Measurements from ENCODE around the gene FAM174B. TPM values are rescaled to one million over a fixed set of nuclear protein-coding genes. Genes with fewer than 3 reads are reported as not detected.
"Not testable (repeated sequence)": the region's sequence is repeated elsewhere in the genome, so short reads cannot be mapped to it uniquely, and the experiment has no call there.

The FAM174B gene
- total RNA-seq, 1 donor from 2014 or later, result 11.9 TPM

GRCh38 chr15:92619145-92620101 is 36.2 kb downstream of the FAM174B start:
- no peak for DNase-seq (ENCODE audit: low read depth)

DNA sequence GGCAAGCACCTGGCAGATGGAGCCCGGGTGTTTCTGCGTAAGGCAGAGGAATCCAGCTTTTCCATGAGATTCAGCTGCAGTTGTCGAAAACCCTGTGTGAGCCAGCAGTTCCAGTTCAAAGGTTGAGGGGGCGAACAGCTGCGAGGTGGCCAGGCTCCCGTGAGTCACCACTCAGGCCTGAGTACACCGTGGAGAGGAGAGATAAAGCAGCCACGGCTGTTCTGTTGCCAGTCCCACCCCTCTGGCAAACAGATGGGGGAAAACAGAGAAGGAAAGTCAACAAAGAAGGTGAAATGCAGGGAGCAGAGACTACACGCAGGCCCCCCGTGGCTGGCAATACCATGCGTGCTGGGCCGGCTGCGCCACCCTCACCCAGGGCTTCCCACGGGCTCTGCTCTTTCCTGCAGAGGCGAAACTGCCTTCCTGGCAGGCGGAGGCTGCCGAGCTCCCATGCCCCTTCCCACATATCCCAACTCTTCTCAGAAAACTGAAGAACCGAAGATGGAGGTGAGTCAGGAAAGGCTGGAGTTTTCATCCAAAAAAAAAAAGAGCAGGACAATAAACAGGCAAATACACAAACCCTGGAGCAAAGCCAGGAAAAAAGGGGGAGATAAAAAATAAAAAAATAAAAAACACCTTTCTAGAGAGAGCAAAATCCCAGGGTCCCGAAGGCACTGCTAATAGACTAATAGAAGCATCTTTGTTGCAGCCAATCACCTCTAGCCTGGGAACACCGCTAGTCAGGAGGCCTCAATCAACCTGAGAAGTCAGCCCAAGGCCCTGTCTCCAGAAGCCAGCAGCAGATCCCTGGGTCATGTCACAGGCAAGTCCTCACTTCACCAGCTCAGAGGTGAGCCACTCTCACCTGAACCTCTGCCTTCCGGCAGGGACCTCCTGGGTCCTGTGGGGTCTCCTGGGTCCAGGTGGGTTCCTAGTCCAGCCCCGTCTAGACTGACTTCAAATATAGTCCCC is 37.7 kb downstream of the FAM174B start:
- peak; percentile 66 for DNase-seq (ENCODE audit: low read depth)

GRCh38 chr15:92616621-92617548 is 38.7 kb downstream of the FAM174B start:
- no peak for DNase-seq (ENCODE audit: low read depth)

DNA sequence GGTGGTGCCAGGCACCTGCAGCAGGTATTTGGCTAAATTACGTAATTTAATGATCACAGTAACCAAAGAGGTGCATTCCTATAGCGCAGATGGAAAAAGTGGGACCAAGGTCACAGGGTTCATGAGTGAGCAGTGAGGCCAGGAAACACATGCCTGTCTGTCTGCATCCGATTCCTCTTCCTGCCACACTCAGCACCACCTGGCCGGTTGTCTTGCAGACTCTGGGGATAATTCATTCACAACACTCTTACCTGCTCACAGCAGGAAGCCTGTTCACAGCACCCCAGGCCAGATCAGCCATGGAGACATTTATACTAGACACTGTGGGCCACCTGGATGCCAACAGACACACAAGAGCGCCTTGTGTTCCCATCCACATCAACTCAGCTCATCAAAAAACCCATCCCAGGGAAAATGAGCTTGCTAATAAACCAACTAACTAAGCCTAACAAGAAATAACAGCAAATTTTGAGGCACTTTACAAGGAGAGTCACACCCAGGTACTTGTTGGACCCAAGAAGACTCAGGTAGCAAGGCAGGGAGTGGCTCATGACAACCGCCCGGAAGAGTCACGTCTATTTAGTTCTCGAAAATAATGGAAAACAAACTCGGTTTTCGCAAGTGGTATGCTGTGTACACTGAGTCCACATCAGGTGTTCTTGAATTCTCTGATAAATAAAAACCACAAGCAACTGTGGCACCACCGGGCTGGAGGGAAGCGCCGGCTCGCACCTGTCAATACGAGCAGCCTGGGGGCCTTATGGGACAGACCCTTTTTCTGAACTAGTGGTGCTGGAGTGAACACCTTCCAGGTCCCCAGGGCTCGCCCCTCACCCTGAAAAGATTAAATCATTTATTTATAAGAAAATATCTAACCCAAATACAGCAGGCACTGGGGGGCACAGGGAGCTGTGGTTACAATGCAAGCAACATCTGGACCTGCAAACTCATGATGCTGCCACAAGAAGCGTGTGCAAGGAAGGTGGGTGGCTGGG is 40.5 kb downstream of the FAM174B start:
- no peak for DNase-seq (ENCODE audit: low read depth)

- no peak for DNase-seq (ENCODE audit: low read depth)
Measured at GRCh38 chr15:92614301-92614700, 41.3 kb downstream of the FAM174B start.

DNA sequence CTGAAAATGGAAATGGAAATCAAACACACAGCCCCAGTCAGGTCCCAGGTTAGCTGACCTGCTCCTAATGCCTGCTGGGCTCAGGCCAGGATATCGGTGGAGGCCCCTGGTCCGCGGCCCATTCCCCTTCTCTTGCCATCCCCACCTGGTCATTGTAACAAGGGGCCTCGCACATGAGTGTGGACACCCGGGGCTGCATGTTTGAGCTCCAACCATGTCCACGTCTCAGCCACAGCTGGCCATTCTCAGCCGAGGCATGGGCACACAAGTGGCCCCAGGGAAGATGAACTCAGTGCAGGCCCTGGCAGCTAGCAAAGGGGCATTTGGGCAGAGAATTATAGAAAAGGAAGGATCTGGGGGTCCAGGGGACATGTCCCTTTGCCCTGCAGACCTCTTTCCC is 41.7 kb downstream of the FAM174B start:
- DNase-seq (ENCODE audit: low read depth), result no peak

DNA sequence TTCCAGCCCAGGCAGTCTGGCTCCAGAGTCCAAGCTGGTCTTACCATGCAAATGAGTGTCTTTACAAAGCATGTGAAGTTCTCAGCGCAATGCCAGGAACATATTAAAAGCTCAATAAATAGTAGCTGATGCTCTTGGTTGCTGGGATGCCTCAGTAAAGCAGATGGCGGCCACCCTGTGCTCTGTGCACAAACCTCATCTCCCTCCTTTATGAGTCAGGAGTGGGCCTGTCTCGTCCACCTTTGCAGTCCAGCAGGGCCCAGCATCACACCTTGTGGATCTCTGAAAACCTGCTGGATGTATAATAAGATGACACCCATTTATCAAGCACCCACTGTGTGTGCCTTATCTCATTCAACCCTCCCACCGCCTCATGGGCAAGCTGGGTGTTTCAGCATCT is 42.7 kb downstream of the FAM174B start:
- DNase-seq (ENCODE audit: low read depth), result no peak

DNA sequence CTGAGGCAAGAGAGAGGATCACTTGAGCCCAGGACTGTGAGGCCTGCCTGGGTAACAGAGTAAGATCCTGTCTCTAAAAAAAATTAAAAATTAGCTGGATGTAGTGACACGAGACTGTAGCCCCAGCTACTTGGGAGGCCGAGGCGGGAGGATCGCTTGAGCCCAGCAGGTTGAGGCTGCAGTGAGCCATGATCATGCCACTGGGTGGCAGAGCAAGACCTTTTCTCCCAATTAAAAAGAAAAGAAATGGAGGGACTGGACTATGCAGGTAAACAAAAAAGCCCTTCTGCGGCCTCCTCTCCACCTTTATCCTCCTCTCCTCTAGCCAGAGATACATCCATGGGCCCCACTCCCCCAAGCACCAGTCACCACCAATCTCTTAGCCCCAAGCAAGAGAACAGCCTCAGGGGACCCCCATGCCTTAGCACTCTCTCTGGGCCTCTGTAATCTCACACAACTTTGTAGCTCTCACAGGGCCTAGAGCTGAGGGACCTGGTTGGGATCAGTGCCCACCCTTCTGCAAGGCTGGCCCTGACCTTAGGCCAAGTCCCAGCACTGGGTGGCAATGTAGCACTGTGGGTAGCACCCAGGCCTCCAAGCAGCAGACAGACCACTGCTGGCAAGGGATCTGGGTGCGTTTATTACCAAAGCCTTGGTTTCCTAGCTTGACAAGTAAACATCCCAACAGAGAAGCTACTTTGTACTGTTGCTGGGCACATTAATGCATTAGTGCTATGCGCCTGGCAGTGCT is 43.4 kb downstream of the FAM174B start:
- no peak for DNase-seq (ENCODE audit: low read depth)

GRCh38 chr15:92611150-92611549 is 44.4 kb downstream of the FAM174B start:
- no peak for DNase-seq (ENCODE audit: low read depth)

GRCh38 chr15:92610101-92610520 is 45.5 kb downstream of the FAM174B start:
- DNase-seq (ENCODE audit: low read depth), result no peak

GRCh38 chr15:92608866-92609700 is 46.5 kb downstream of the FAM174B start:
- no peak for DNase-seq (ENCODE audit: low read depth)

DNA sequence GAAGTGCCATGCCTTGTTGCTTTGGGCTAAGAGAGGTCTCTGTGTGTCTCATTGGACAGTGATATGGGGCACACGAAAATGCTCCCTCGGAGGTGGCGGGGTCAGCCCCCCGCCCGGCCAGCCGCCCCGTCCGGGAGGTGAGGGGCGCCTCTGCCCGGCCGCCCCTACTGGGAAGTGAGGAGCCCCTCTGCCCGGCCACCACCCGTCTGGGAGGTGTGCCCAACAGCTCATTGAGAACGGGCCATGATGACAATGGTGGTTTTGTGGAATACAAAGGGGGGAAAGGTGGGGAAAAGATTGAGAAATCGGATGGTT is 48.8 kb downstream of the FAM174B start:
- not testable (repeated sequence) for DNase-seq (ENCODE audit: low read depth)

DNA sequence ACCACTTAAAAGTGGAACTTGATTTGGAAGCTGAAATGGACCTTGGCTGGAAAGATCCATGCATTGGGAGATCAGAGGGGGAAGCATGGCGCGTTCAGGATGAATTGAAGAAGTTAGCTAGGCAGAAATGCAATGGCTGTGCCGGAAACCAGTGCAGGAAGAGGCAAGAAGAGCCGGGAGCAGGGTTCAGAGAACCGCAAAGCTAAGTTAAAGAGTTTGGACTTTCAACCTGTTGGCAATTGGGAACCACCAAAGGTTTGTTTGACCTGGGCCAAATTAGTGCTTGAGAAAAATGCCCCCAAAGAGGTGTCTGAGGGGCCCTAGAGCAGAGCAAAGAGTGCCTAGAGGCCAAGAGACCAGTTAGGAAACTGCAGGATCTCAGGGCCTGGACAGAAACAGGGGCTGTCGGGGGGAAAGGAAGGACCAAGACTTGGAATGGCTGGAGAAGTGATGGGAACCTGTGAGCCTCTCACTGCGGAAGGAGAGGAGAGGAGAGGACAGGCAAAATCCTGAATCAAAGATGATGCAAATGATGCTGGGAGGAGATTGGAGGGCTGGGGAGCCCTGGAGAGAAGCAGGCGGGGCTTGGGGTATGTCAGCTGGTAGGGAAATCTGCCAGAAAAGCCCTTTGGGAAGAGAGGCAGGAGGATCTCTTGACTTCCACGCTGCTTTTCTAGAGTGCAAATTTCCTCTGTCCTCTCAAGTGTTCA is 49.3 kb downstream of the FAM174B start:
- DNase-seq (ENCODE audit: low read depth), result no peak

GRCh38 chr15:92605225-92605944 is 50.2 kb downstream of the FAM174B start:
- no peak for DNase-seq (ENCODE audit: low read depth)

GRCh38 chr15:92603743-92604470 is 51.7 kb downstream of the FAM174B start:
- DNase-seq (ENCODE audit: low read depth), result peak; percentile 36

DNA sequence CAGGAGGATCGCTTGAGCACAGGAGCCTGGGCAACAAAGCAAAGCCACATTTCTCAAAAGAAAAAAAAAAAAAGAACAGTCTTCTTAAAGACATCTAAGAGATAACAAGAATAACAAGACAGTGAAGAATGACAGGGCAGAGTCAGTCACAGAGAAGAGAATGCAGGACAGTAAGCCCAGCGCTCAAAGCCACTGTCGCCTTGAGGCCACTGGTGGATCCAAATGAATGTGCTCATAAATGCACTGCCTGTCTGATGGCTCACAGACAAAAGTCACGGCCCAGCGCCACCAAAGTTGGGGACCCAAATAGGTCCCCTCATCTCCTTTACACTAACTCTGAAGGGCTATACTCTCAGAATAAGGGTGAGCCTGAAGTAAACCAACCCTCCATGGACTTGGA is 52.3 kb downstream of the FAM174B start:
- DNase-seq (ENCODE audit: low read depth), result no peak

- no peak for DNase-seq (ENCODE audit: low read depth)
Measured at GRCh38 chr15:92602267-92602593, 53.3 kb downstream of the FAM174B start.
